Astrocyte of the cerebellum (primary cell): ENCODE results near the gene NCF4.

Experiments used
- DNase-seq: peaks from one replicate; pipeline ENCODE4 v3.0.0-alpha.2; 2011; ENCODE audit warnings: low read depth
- H3K4me3 ChIP-seq: 2 replicates; pipeline ENCODE4 v1.5.1; 2011; ENCODE audit warnings: mild to moderate bottlenecking, low read depth, low read length, moderate library complexity
- in situ Hi-C: cut with HindIII; loops from 2 replicates; pipeline ENCODE4 v1.10.0; 2017; ENCODE audit warnings: low sequenced_read_pairs
- TF ChIP-seq, protein P1 (sequence below): IDR thresholded peaks from 2 replicates; pipeline ENCODE4 v1.5.1; 2012; ENCODE audit warnings: low read length, low read depth, moderate library complexity, mild to moderate bottlenecking; ENCODE audit errors: missing control alignments

The NCF4 gene

DNA sequence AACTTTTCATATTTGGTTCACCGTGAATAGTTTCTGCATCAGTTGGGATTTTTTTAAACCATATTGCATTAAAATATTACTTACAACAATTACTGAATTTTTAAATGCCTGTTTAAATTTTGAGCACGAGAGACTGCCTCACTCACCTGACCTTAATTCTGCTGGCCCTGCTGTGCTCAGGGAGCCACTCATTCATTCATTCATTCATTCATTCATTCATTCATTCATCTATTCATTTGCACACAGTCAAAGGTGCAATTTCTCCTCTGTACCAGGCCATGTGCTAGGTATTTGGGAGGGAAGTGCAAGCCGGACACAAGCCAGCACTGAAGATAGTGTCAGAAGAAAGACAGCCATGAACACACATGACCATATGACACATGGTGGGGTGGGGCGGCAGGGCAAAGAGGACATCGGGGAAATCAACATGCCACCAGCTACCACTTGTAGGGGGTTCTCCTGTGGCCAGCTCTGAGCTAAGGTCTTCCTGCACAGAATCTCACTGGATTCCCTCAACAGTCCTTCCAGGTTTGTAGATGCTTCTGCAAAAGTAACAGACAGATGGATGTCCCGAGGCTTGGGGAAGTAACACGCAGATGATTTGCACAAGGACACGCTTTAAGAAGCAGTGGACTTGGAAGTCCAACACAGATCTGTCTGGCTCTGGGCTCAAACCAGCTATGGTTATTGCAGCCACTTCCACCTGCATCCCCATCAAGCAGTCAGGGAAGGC, 52.1 kb downstream of the NCF4 start:
- DNase-seq: no peak
- TF ChIP-seq, protein P1, sequence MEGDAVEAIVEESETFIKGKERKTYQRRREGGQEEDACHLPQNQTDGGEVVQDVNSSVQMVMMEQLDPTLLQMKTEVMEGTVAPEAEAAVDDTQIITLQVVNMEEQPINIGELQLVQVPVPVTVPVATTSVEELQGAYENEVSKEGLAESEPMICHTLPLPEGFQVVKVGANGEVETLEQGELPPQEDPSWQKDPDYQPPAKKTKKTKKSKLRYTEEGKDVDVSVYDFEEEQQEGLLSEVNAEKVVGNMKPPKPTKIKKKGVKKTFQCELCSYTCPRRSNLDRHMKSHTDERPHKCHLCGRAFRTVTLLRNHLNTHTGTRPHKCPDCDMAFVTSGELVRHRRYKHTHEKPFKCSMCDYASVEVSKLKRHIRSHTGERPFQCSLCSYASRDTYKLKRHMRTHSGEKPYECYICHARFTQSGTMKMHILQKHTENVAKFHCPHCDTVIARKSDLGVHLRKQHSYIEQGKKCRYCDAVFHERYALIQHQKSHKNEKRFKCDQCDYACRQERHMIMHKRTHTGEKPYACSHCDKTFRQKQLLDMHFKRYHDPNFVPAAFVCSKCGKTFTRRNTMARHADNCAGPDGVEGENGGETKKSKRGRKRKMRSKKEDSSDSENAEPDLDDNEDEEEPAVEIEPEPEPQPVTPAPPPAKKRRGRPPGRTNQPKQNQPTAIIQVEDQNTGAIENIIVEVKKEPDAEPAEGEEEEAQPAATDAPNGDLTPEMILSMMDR: no peak
- H3K4me3 ChIP-seq: no peak overlapping the region
- in situ Hi-C loops: no loop called here

DNA sequence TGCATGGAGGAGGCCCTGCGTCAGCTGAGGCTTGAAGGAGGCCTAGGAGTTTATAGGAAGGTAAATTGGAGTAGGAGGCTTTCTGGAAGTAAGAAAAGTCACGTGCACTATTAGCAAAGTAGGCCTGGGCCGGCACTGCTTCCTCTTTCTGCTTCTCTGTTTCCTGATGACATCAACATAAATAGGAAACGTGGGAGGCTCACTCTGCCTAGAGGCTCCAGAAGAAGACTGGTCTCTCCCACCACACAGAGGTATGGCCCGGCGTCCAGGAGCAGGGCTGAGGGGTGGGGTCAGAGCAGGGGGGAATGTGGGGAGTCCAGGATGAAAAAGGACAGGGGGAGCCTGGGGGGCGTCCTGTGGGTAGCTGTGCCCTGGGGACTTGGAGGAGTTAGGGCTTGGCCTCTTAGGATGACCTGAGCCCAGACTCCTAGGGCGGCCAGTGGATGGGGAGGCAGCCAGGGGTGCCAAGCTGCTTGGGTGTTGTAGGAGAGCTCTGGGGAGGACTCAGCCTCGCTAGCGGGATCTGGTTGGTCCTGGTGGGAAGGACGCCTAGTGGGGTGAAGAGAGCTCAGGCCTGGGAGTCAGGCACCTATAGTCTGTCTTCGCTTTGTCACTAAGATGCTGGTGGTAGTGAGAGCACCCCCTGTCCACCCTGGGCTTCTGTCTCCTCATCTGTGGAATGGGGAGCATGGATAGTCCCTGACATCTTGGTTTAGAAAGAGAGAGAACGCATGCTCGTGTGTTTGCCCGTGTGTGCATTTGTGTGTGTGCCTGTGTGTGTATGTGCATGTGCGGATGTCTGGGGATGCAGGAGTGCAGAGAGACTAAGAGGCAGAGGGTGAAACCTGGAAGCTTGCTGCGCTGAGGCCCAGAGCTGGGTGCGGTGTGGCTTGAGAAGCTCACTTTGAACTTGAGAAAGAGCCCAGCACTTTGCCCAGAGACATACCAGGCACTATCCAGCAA, 52.9 kb downstream of the NCF4 start, which contains the start of gene CSF2RB:
Gene CSF2RB (plus strand): TSS at position 202 of the 963 bp plus-strand sequence. CDS start 8,580 bp downstream, outside the sequence.
- no peak within 1 kb of the TSS for H3K4me3 ChIP-seq

DNA sequence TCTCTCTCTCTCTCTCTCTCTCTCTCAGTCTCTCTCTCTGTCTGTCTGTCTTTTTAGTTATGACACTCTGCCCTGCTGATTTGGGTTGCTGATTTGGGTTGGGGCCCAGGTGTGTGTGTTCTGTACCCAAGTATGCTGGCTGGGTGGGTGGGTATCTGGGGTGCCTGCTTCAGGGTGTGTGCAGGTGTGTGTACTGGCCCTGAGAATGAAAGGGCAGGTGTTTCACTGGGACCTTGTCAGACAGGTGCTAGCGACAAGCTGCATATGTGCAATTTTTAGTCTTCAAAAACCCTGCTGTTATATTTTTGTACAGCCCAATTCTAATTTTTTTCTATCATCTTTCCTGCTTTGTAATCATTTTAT, 53.6 kb downstream of the NCF4 start:
- in situ Hi-C loops: no loop called here
- TF ChIP-seq, protein P1: no peak
- H3K4me3 ChIP-seq: no peak overlapping the region
- no peak for DNase-seq

More for the DNA sequence above, 52.9 kb downstream of the NCF4 start, which contains the start of gene CSF2RB:
- TF ChIP-seq, protein P1: no peak
- no peak for DNase-seq
- in situ Hi-C loops: no loop called here

DNA sequence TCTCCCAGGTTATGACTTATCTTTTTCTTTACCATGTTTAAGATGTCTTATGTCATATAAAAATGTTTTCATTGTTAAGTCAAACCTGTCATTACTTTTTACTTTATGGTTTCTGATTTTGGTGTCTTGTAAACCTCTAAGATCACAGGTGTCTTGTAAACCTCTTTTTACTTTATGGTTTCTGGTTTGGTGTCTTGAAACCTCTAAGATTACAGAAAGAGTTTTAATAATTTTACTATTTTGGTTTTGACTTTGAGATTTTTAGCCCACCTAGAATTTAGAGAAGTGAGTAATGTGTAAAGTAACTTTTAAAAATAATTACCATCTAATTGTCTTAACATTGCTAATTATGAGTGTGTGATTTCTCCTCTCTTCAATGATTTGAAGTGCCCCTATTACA, 55.2 kb downstream of the NCF4 start:
- TF ChIP-seq, protein P1: no peak
- no peak overlapping the region for H3K4me3 ChIP-seq
- no peak for DNase-seq
- in situ Hi-C loops: no loop called here

DNA sequence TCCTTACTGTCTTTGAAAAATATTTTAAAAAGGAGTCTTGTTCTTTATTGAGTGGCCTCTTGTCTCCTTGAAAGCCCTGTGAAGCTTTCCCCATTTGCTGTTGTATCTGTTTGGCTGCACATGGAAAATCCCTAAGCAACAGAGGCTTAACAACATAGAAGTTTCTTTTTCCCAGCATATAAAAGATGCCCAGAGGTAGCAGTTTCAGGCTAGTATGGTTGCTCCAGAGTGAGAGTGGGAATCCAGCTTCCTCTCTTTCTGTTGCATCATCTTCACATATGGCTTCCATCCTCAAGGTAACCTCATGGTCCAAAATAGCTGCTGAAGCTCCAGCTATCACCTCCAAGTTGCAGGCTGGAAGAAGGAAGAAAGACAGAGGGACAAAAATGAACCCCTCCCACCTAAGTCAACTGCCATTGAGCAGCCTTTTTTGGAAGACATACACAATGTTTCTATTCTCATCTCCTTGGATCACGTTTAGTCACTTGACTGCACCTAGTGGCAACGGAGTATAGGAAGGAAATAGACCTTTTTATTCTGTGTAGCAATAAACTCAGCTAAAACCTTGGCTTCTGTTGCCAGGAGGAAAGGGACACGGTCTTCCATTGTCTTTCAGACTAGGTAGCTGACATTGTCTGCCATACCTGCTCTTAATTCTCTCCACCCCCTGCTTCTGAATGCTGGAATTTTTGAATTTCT, 57.9 kb downstream of the NCF4 start:
- H3K4me3 ChIP-seq: no peak overlapping the region
- in situ Hi-C loops: no loop called here
- TF ChIP-seq, protein P1: no peak
- DNase-seq: no peak

DNA sequence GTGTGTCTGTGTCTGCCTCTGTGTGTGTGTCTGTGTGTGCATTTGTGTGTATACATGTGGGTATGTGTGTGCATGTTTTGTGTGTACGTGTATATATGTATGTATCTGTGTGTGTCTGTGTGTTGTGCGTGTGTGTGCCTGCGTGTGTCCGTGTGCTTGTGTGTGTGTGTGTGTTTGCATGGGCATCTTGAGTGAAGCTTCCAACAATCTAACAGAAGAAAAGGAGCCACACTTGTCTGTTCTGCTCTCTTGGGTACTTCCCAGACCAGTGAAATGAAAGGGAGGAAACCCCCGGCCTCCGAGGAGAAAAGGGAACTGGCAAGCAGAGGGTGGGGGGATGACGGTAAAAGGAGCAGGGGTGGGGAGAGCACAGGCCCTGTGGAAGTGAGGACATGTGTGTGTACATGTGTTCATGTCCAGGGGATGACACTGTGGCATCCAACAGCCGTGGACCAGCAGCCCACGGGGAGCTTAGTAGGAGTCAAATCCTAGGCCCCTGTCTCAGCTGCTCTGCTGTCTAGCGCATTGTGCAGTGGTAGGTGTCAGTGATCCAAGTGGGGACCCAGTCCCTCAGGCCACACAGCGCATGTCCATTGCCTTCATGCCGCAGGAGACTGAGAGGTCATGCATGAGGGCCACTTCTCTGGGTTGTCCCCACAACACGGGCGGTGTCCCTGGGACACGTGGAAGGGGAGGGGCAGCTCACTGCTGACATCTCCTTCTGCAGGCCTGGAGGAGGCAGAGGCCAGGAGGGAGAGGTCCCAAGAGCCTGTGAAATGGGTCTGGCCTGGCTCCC, 60.7 kb downstream of the NCF4 start:
- no peak overlapping the region for H3K4me3 ChIP-seq
- in situ Hi-C loops: no loop called here
- TF ChIP-seq, protein P1: no peak
- no peak for DNase-seq
